Measurements from ENCODE around the gene CDKAL1.

Gene CDKAL1

GRCh38 chr6:21098134-21098533, 563.9 kb downstream of the CDKAL1 start:
- Mint-ChIP-seq H3K9me3 (no peaks in the 10 kb centered on the region), H3K4me1 (peaks cover 36% of the 10 kb centered on the region), H3K27ac (no peak overlapping the region), H3K27me3 (no peaks in the 10 kb centered on the region), H3K4me3 (no peak overlapping the region), H3K36me3 (peaks cover 20% of the 10 kb centered on the region)
- DNase-seq (ENCODE audit: low spot score in 2 of 2) (no peak), ATAC-seq (ENCODE audit: low read depth) (no peak)

GRCh38 chr6:21098744-21099143, 564.5 kb downstream of the CDKAL1 start:
- no peaks in the 10 kb centered on the region for H3K9me3 Mint-ChIP-seq
- no peak overlapping the region for H3K4me3 Mint-ChIP-seq
- no peak overlapping the region for H3K27ac Mint-ChIP-seq
- peaks cover 17% of the 10 kb centered on the region for H3K36me3 Mint-ChIP-seq
- no peaks in the 10 kb centered on the region for H3K27me3 Mint-ChIP-seq
- DNase-seq (ENCODE audit: low spot score in 2 of 2) (no peak), ATAC-seq (ENCODE audit: low read depth) (no peak)
- H3K4me1 Mint-ChIP-seq: peaks cover 36% of the 10 kb centered on the region

GRCh38 chr6:21099338-21100314, 565.4 kb downstream of the CDKAL1 start:
- Mint-ChIP-seq H3K27me3 (no peaks in the 10 kb centered on the region), H3K27ac (peak overlapping the region; percentile 61), H3K4me3 (no peak overlapping the region), H3K36me3 (peaks cover 17% of the 10 kb centered on the region), H3K9me3 (no peaks in the 10 kb centered on the region), H3K4me1 (peaks cover 36% of the 10 kb centered on the region)
- ATAC-seq (ENCODE audit: low read depth) (no peak), DNase-seq (ENCODE audit: low spot score in 2 of 2) (no peak)

GRCh38 chr6:21100991-21101390, 566.7 kb downstream of the CDKAL1 start:
- DNase-seq (ENCODE audit: low spot score in 2 of 2) (no peak), ATAC-seq (ENCODE audit: low read depth) (no peak)
- Mint-ChIP-seq H3K9me3 (no peaks in the 10 kb centered on the region), H3K4me3 (no peak overlapping the region), H3K36me3 (peaks cover 22% of the 10 kb centered on the region), H3K4me1 (peaks cover 36% of the 10 kb centered on the region), H3K27ac (no peak overlapping the region), H3K27me3 (no peaks in the 10 kb centered on the region)

GRCh38 chr6:21101694-21102093, 567.4 kb downstream of the CDKAL1 start:
- Mint-ChIP-seq H3K27me3 (no peaks in the 10 kb centered on the region), H3K4me3 (no peak overlapping the region), H3K9me3 (no peaks in the 10 kb centered on the region), H3K36me3 (peaks cover 24% of the 10 kb centered on the region), H3K27ac (no peak overlapping the region), H3K4me1 (peaks cover 36% of the 10 kb centered on the region)
- ATAC-seq (ENCODE audit: low read depth) (no peak), DNase-seq (ENCODE audit: low spot score in 2 of 2) (no peak)

GRCh38 chr6:21102201-21102600, 567.9 kb downstream of the CDKAL1 start:
- ATAC-seq (ENCODE audit: low read depth): no peak
- peaks cover 36% of the 10 kb centered on the region for H3K4me1 Mint-ChIP-seq
- no peaks in the 10 kb centered on the region for H3K27me3 Mint-ChIP-seq
- peaks cover 24% of the 10 kb centered on the region for H3K36me3 Mint-ChIP-seq
- DNase-seq (ENCODE audit: low spot score in 2 of 2): no peak
- no peak overlapping the region for H3K4me3 Mint-ChIP-seq
- H3K27ac Mint-ChIP-seq: no peak overlapping the region
- no peaks in the 10 kb centered on the region for H3K9me3 Mint-ChIP-seq

GRCh38 chr6:21102624-21103023, 568.4 kb downstream of the CDKAL1 start:
- no peak overlapping the region for H3K4me3 Mint-ChIP-seq
- H3K27me3 Mint-ChIP-seq: no peaks in the 10 kb centered on the region
- no peaks in the 10 kb centered on the region for H3K9me3 Mint-ChIP-seq
- peaks cover 24% of the 10 kb centered on the region for H3K36me3 Mint-ChIP-seq
- ATAC-seq (ENCODE audit: low read depth): no peak
- DNase-seq (ENCODE audit: low spot score in 2 of 2): no peak
- no peak overlapping the region for H3K27ac Mint-ChIP-seq
- H3K4me1 Mint-ChIP-seq: peaks cover 36% of the 10 kb centered on the region

- no peak for ATAC-seq (ENCODE audit: low read depth)
- Mint-ChIP-seq H3K27ac (no peak overlapping the region), H3K4me3 (no peak overlapping the region), H3K9me3 (no peaks in the 10 kb centered on the region), H3K4me1 (peaks cover 30% of the 10 kb centered on the region), H3K27me3 (no peaks in the 10 kb centered on the region), H3K36me3 (peaks cover 21% of the 10 kb centered on the region)
- DNase-seq (ENCODE audit: low spot score in 2 of 2): no peak
These were observed 569.5 kb downstream of the CDKAL1 start for GRCh38 chr6:21103626-21104224.

GRCh38 chr6:21104288-21104687, 570.0 kb downstream of the CDKAL1 start:
- no peak overlapping the region for H3K27ac Mint-ChIP-seq
- H3K4me1 Mint-ChIP-seq: peaks cover 29% of the 10 kb centered on the region
- peaks cover 23% of the 10 kb centered on the region for H3K36me3 Mint-ChIP-seq
- H3K4me3 Mint-ChIP-seq: no peak overlapping the region
- no peak for ATAC-seq (ENCODE audit: low read depth)
- H3K27me3 Mint-ChIP-seq: no peaks in the 10 kb centered on the region
- no peak for DNase-seq (ENCODE audit: low spot score in 2 of 2)
- no peaks in the 10 kb centered on the region for H3K9me3 Mint-ChIP-seq

GRCh38 chr6:21107796-21108195, 573.5 kb downstream of the CDKAL1 start:
- no peaks in the 10 kb centered on the region for H3K27me3 Mint-ChIP-seq
- no peak for DNase-seq (ENCODE audit: low spot score in 2 of 2)
- no peak overlapping the region for H3K27ac Mint-ChIP-seq
- no peak overlapping the region for H3K4me3 Mint-ChIP-seq
- no peak for ATAC-seq (ENCODE audit: low read depth)
- peaks cover 9% of the 10 kb centered on the region for H3K4me1 Mint-ChIP-seq
- peaks cover 12% of the 10 kb centered on the region for H3K36me3 Mint-ChIP-seq
- H3K9me3 Mint-ChIP-seq: no peaks in the 10 kb centered on the region

- ATAC-seq (ENCODE audit: low read depth): no peak
- Mint-ChIP-seq H3K27ac (peak overlapping the region; percentile 64), H3K4me3 (no peak overlapping the region), H3K9me3 (no peaks in the 10 kb centered on the region), H3K36me3 (peaks cover 12% of the 10 kb centered on the region), H3K4me1 (peaks cover 9% of the 10 kb centered on the region), H3K27me3 (no peaks in the 10 kb centered on the region)
- no peak for DNase-seq (ENCODE audit: low spot score in 2 of 2)
These were observed 575.3 kb downstream of the CDKAL1 start for GRCh38 chr6:21109391-21110178.

- H3K4me1 Mint-ChIP-seq: peaks cover 9% of the 10 kb centered on the region
- ATAC-seq (ENCODE audit: low read depth) (no peak), DNase-seq (ENCODE audit: low spot score in 2 of 2) (no peak)
- no peaks in the 10 kb centered on the region for H3K27me3 Mint-ChIP-seq
- no peaks in the 10 kb centered on the region for H3K9me3 Mint-ChIP-seq
- no peak overlapping the region for H3K27ac Mint-ChIP-seq
- H3K36me3 Mint-ChIP-seq: peaks cover 5% of the 10 kb centered on the region
- no peak overlapping the region for H3K4me3 Mint-ChIP-seq
These were observed 576.4 kb downstream of the CDKAL1 start for GRCh38 chr6:21110684-21111083.

GRCh38 chr6:21111093-21111725, 577.0 kb downstream of the CDKAL1 start:
- no peak for ATAC-seq (ENCODE audit: low read depth)
- Mint-ChIP-seq H3K36me3 (peaks cover 5% of the 10 kb centered on the region), H3K4me3 (no peak overlapping the region), H3K27ac (peak overlapping the region; percentile 1), H3K4me1 (peaks cover 9% of the 10 kb centered on the region), H3K27me3 (no peaks in the 10 kb centered on the region), H3K9me3 (no peaks in the 10 kb centered on the region)
- no peak for DNase-seq (ENCODE audit: low spot score in 2 of 2)
